GM23248 (cell line): Measurements from ENCODE around the gene AKT2. TPM values are rescaled to one million over a fixed set of nuclear protein-coding genes. Genes with fewer than 3 reads are reported as not detected.
A peak's percentile ranks its signal among the peaks of the same experiment; 100 is the strongest.

Source experiments
- DNase-seq: peaks from one replicate; pipeline ENCODE4 v3.0.0-alpha.2; 2015
- H2AFZ ChIP-seq: fragments of 200-600 bp; sonication (generic); 2 replicates; pipeline ENCODE4 v1.6.1; 2016; ENCODE audit warnings: antibody characterized with exemption
- H3F3A ChIP-seq: fragments of 200-600 bp; sonication (generic); 2 replicates; pipeline ENCODE4 v1.6.1; 2016; ENCODE audit warnings: mild to moderate bottlenecking, antibody characterized with exemption, mixed run types; ENCODE audit not compliant: insufficient read depth
- H3K27ac ChIP-seq: fragments of 200-600 bp; sonication (generic); 2 replicates; pipeline ENCODE4 v1.5.1; 2016; ENCODE audit warnings: mild to moderate bottlenecking
- H3K27me3 ChIP-seq: fragments of 200-600 bp; sonication (generic); replicated peaks from 2 replicates; pipeline ENCODE4 v1.6.1; 2016; ENCODE audit warnings: mild to moderate bottlenecking; ENCODE audit not compliant: insufficient read depth
- H3K36me3 ChIP-seq: fragments of 200-600 bp; sonication (generic); 2 replicates; pipeline ENCODE4 v1.6.1; 2016; ENCODE audit warnings: low read depth, mild to moderate bottlenecking
- H3K4me1 ChIP-seq: fragments of 200-600 bp; sonication (generic); 2 replicates; pipeline ENCODE4 v1.6.1; 2016; ENCODE audit warnings: mild to moderate bottlenecking; ENCODE audit not compliant: insufficient read depth
- H3K4me2 ChIP-seq: fragments of 200-600 bp; sonication (generic); one replicate; pipeline ENCODE4 v1.6.1; 2016; ENCODE audit warnings: mild to moderate bottlenecking; ENCODE audit not compliant: unreplicated experiment
- H3K4me3 ChIP-seq: fragments of 200-600 bp; sonication (generic); 2 replicates; pipeline ENCODE4 v1.5.1; 2016; ENCODE audit warnings: mild to moderate bottlenecking
- H3K79me2 ChIP-seq: fragments of 200-600 bp; sonication (generic); 2 replicates; pipeline ENCODE4 v1.6.1; 2016; ENCODE audit warnings: mild to moderate bottlenecking; ENCODE audit not compliant: insufficient read depth
- H3K9ac ChIP-seq: fragments of 200-600 bp; sonication (generic); 2 replicates; pipeline ENCODE4 v1.6.1; 2016; ENCODE audit warnings: mild to moderate bottlenecking
- H3K9me2 ChIP-seq: fragments of 200-600 bp; sonication (generic); 2 replicates; pipeline ENCODE4 v1.6.1; 2016; ENCODE audit warnings: mixed run types, mild to moderate bottlenecking, moderate library complexity; ENCODE audit not compliant: insufficient read depth
- H3K9me3 ChIP-seq: fragments of 200-600 bp; sonication (generic); one replicate; pipeline ENCODE4 v1.6.1; 2017; ENCODE audit warnings: low read depth
- H4K20me1 ChIP-seq: fragments of 200-600 bp; sonication (generic); 2 replicates; pipeline ENCODE4 v1.6.0; 2016; ENCODE audit not compliant: insufficient read depth
- EZH2 ChIP-seq: fragments of 200-600 bp; sonication (generic); IDR thresholded peaks from 2 replicates; pipeline ENCODE4 v1.6.1; 2018; ENCODE audit warnings: antibody characterized with exemption, mild to moderate bottlenecking; ENCODE audit not compliant: insufficient read depth, poor library complexity, severe bottlenecking
- EZH2phosphoT487 ChIP-seq: fragments of 200-600 bp; sonication (generic); IDR thresholded peaks from 2 replicates; pipeline ENCODE4 v1.6.1; 2018; ENCODE audit warnings: antibody characterized with exemption, moderate library complexity, mild to moderate bottlenecking, low read depth; ENCODE audit not compliant: insufficient read depth
- WGBS, 2 experiments: methylation state at CpG; one replicate each; pipeline ENCODE4 v1.1.6; 2015 to 2017; ENCODE audit warnings: low lambda C conversion rate in 2 of 2, low coverage in 1 of 2; ENCODE audit errors: missing lambda C conversion rate in 2 of 2; 5-methylcytosine and 5-hydroxymethylcytosine counted together
- in situ Hi-C: fragments of 300-500 bp; cut with MboI; formaldehyde crosslinking; loops from 2 replicates; pipeline ENCODE4 v1.15.0; 2020
- polyA plus RNA-seq: library from polyadenylated mRNA; unstranded; fragments of >200 nt; fragmentation: Nextera tagmentation; extraction: Ambion mirVana; gene quantifications from 2 replicates; pipeline ENCODE4 v1.2.1, GENCODE V29; 2016
- total RNA-seq: library from RNA; depleted of rRNA; stranded (reverse); fragments of >200 nt; shearing (Covaris generic); gene quantifications from 2 replicates; pipeline ENCODE4 v1.2.3, GENCODE V29; 2014

The AKT2 gene
- total and polyA plus RNA-seq, 2 experiments from 2014 or later = 41.5 to 123 TPM

GRCh38 chr19:40234429-40235237, 50.5 kb downstream of the AKT2 start:
- H3K4me2 ChIP-seq = no peak overlapping the region
- no peak for DNase-seq
- H3K27ac ChIP-seq = no peak overlapping the region
- no peaks in the 10 kb centered on the region for H3K79me2 ChIP-seq
- H3K36me3 ChIP-seq = peaks cover 4% of the 10 kb centered on the region; the same call in 1 of the 2 replicates
- peaks cover 18% of the 10 kb centered on the region for H3F3A ChIP-seq
- H3K4me3 ChIP-seq = no peak overlapping the region
- H3K9me3 ChIP-seq = no peaks in the 10 kb centered on the region
- H3K9me2 ChIP-seq = no peaks in the 10 kb centered on the region
- no peak overlapping the region for H3K9ac ChIP-seq
- 86 to 91% methylated on average over 22 of the region's 22 CpGs for WGBS, 2 experiments
- H3K4me1 ChIP-seq = peaks cover 18% of the 10 kb centered on the region
- no peak for TF ChIP-seq EZH2
- no peak for TF ChIP-seq EZH2phosphoT487
- H3K27me3 ChIP-seq = no peaks in the 10 kb centered on the region
- H2AFZ ChIP-seq = no peak overlapping the region
- H4K20me1 ChIP-seq = no peaks in the 10 kb centered on the region
- in situ Hi-C loops = no loop called here

DNA sequence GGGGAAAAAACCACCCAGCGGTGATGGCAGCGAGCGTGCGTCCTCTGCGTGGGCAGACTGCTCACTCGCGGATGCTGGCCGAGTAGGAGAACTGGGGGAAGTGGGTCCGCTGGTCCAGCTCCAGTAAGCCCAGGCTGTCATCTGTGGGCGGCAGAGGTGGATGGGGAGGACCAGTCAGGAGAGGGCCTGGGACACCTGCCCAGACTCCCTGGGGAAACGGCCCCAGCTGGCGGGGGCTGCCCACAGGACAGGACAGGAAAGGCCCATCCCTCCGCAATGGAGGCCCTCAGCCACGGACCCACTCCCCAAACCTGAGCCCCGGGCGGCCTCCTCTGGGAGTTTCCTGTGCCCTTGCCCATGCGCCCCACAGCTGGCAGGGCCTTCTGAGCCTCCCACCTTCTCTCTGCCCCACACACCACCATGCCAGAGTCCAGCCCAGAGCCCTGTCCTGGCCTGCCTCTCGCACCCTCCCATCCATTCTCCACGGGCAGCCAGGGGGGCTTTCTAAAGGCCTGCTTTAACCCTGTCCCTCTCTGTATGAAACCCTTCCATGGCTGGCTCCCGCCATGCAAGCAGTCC, 51.2 kb downstream of the AKT2 start:
- Histone ChIP-seq H3K4me3 (no peak overlapping the region), H3K9me2 (no peaks in the 10 kb centered on the region), H3K9ac (no peak overlapping the region), H4K20me1 (no peaks in the 10 kb centered on the region), H3F3A (peaks cover 25% of the 10 kb centered on the region), H3K79me2 (no peaks in the 10 kb centered on the region), H3K27me3 (no peaks in the 10 kb centered on the region), H2AFZ (no peak overlapping the region), H3K27ac (no peak overlapping the region), H3K4me1 (peaks cover 26% of the 10 kb centered on the region), H3K4me2 (no peak overlapping the region), H3K9me3 (no peaks in the 10 kb centered on the region), H3K36me3 (no peaks in the 10 kb centered on the region)
- no peak for DNase-seq
- WGBS, 2 experiments = 89 to 90% methylated on average over 16 to 19 of the region's 20 CpGs
- in situ Hi-C loops = no loop called here
- TF ChIP-seq EZH2 = no peak
- no peak for TF ChIP-seq EZH2phosphoT487

GRCh38 chr19:40232949-40233810, 52.0 kb downstream of the AKT2 start:
- 93 to 94% methylated on average over 23 to 25 of the region's 25 CpGs for WGBS, 2 experiments

GRCh38 chr19:40232479-40232878, 52.7 kb downstream of the AKT2 start:
- Histone ChIP-seq H3K9me2 (no peaks in the 10 kb centered on the region), H2AFZ (no peak overlapping the region), H3K4me3 (no peak overlapping the region), H3K79me2 (no peaks in the 10 kb centered on the region), H3K4me1 (peaks cover 28% of the 10 kb centered on the region), H3K27me3 (no peaks in the 10 kb centered on the region), H3K9me3 (no peaks in the 10 kb centered on the region), H3K4me2 (no peak overlapping the region), H3F3A (peaks cover 25% of the 10 kb centered on the region), H4K20me1 (no peaks in the 10 kb centered on the region), H3K9ac (no peak overlapping the region), H3K27ac (no peak overlapping the region), H3K36me3 (no peaks in the 10 kb centered on the region)
- in situ Hi-C loops = no loop called here
- WGBS, 2 experiments = 78 to 94% methylated on average over 9 to 11 of the region's 12 CpGs
- peak; percentile 21 for DNase-seq
- TF ChIP-seq EZH2 (no peak), EZH2phosphoT487 (no peak)

More at GRCh38 chr19:40232949-40233810, 52.0 kb downstream of the AKT2 start:
- Histone ChIP-seq H3K4me2 (no peak overlapping the region), H3K9ac (no peak overlapping the region), H3K9me2 (no peaks in the 10 kb centered on the region), H4K20me1 (no peaks in the 10 kb centered on the region), H2AFZ (no peak overlapping the region), H3K79me2 (no peaks in the 10 kb centered on the region), H3K4me3 (no peak overlapping the region), H3K36me3 (no peaks in the 10 kb centered on the region), H3F3A (peaks cover 25% of the 10 kb centered on the region), H3K9me3 (no peaks in the 10 kb centered on the region), H3K27me3 (no peaks in the 10 kb centered on the region), H3K4me1 (peaks cover 28% of the 10 kb centered on the region), H3K27ac (no peak overlapping the region)
- in situ Hi-C loops = no loop called here
- no peak for DNase-seq
- TF ChIP-seq EZH2 (no peak), EZH2phosphoT487 (no peak)
